ENCODE results near the gene FITM2.
"Not testable (repeated sequence)": the region's sequence is repeated elsewhere in the genome, so short reads cannot be mapped to it uniquely, and the experiment has no call there.

FITM2 gene

DNA sequence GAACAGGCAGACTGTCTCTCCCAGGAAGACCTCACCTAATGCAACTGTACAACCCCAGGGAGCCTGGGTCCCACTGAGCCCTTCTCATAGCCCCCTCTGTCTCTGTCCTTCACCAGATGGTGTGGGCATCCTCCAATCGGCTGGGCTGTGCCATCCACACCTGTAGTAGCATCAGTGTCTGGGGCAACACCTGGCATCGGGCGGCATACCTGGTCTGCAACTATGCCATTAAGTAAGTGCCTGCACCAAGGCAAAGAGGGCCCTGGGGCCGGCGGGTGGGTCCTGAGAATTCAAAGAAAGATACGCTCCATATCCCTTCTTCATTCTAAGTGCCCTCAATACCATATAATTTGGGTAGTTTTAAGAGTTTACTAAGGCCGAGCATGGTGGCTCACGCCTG, 34.1 kb upstream of the FITM2 start:
- DNase-seq (ENCODE audit: low spot score in 2 of 2) (no peak), ATAC-seq (replicated peaks; ENCODE audit: extremely low read depth, poor library complexity, severe bottlenecking) (no peak)
- H3K27me3 Mint-ChIP-seq: peaks cover 11% of the 10 kb centered on the region
- H3K27ac Mint-ChIP-seq (ENCODE audit: low read depth): no peak overlapping the region
- H3K9me3 Mint-ChIP-seq: no peaks in the 10 kb centered on the region
- H3K4me3 Mint-ChIP-seq: no peak overlapping the region
- H3K4me1 Mint-ChIP-seq: no peaks in the 10 kb centered on the region
- peaks cover 1% of the 10 kb centered on the region for H3K36me3 Mint-ChIP-seq (ENCODE audit: insufficient read depth)

DNA sequence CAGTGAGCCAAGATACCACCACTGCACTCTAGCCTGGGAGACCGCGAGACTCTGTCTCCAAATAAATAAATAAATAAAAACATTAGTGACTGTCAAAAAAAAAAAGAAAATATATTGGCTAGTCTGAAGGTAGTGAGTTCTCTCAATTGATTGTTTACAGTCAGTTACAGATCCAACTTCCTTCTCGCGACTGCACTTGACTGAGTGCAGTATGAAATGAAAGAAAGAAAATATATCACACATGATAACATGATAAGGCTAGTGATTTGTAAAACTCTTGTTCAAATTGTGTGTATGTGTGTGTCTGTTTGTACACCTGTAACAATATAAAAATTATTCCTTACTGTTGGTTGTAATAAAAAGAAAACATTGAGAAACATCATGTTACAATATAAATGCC, 33.7 kb upstream of the FITM2 start:
- no peaks in the 10 kb centered on the region for H3K4me1 Mint-ChIP-seq
- H3K36me3 Mint-ChIP-seq (ENCODE audit: insufficient read depth): peaks cover 1% of the 10 kb centered on the region
- no peak overlapping the region for H3K27ac Mint-ChIP-seq (ENCODE audit: low read depth)
- no peak for ATAC-seq (replicated peaks; ENCODE audit: extremely low read depth, poor library complexity, severe bottlenecking)
- no peaks in the 10 kb centered on the region for H3K9me3 Mint-ChIP-seq
- H3K27me3 Mint-ChIP-seq: peaks cover 7% of the 10 kb centered on the region
- H3K4me3 Mint-ChIP-seq: no peak overlapping the region
- no peak for DNase-seq (ENCODE audit: low spot score in 2 of 2)

DNA sequence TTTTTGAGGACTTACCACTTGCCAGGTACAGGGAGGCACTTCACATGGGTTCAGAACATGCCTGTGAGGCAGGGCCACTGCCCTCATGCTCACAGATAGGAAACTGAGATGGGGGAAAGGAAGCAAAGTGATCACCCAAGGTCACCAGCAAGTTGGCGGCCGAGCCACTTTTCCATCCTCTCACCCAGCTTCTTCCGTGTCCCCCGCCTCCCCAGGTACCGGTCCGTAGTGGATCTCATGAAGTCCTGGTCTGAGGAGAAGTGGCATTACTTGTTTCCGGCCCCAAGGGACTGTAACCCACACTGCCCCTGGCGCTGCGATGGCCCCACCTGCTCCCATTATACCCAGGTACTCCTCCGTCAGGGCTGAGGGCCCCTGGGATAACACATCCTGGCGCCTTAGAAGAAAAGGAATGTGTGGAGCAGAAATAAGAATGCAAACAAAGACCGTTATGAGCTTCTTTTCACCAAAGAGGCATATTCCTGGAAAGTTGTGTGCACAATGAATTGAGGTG, 32.2 kb upstream of the FITM2 start:
- Mint-ChIP-seq H3K4me3 (no peak overlapping the region), H3K4me1 (no peaks in the 10 kb centered on the region), H3K27me3 (no peaks in the 10 kb centered on the region), H3K9me3 (no peaks in the 10 kb centered on the region), H3K27ac (ENCODE audit: low read depth) (no peak overlapping the region), H3K36me3 (ENCODE audit: insufficient read depth) (peaks cover 1% of the 10 kb centered on the region)
- no peak for DNase-seq (ENCODE audit: low spot score in 2 of 2)
- no peak for ATAC-seq (replicated peaks; ENCODE audit: extremely low read depth, poor library complexity, severe bottlenecking)

GRCh38 chr20:44342248-44342647, 31.2 kb upstream of the FITM2 start:
- Mint-ChIP-seq H3K9me3 (no peaks in the 10 kb centered on the region), H3K36me3 (ENCODE audit: insufficient read depth) (peaks cover 1% of the 10 kb centered on the region)
- DNase-seq (ENCODE audit: low spot score in 2 of 2): no peak

GRCh38 chr20:44336725-44337380, 25.9 kb upstream of the FITM2 start, which contains the start of gene R3HDML:
TSS of gene R3HDML (plus strand) at chr20:44337043. CDS start at chr20:44337158, 115 bp downstream.
- Mint-ChIP-seq H3K9me3 (no peaks in the 10 kb centered on the region), H3K27me3 (peaks cover 39% of the 10 kb centered on the region), H3K4me3 (no peak within 1 kb of the TSS), H3K36me3 (ENCODE audit: insufficient read depth) (no peaks in the 10 kb centered on the region), H3K27ac (ENCODE audit: low read depth) (no peak within 1 kb of the TSS), H3K4me1 (no peaks in the 10 kb centered on the region)
- DNase-seq (ENCODE audit: low spot score in 2 of 2): no peak
- ATAC-seq (replicated peaks; ENCODE audit: extremely low read depth, poor library complexity, severe bottlenecking): no peak

More at GRCh38 chr20:44342248-44342647, 31.2 kb upstream of the FITM2 start:
- Mint-ChIP-seq H3K4me1 (no peaks in the 10 kb centered on the region), H3K27me3 (no peaks in the 10 kb centered on the region), H3K27ac (ENCODE audit: low read depth) (no peak overlapping the region), H3K4me3 (no peak overlapping the region)
- no peak for ATAC-seq (replicated peaks; ENCODE audit: extremely low read depth, poor library complexity, severe bottlenecking)

DNA sequence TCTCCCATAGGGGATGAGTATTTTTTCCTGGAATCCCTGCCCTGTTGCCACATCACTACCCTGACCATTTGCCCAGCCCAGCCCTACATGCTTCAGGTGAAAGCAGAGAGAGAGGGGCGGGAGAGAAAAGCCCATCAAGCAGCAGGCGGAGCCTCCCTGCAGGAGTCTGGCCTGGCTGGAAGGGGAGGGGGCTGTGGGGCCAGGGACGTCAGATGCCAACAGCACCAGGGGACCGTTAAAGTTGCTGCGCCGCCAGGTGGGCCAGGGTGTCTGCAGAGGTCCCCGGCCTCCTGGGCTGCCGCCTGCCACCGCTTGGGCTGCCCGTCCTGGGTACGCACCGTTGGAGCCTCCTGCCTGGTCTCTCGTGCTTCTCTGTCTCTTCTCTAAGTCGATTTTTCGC, 25.1 kb upstream of the FITM2 start:
- Mint-ChIP-seq H3K4me1 (no peaks in the 10 kb centered on the region), H3K9me3 (no peaks in the 10 kb centered on the region), H3K27me3 (peaks cover 42% of the 10 kb centered on the region), H3K4me3 (no peak overlapping the region), H3K36me3 (ENCODE audit: insufficient read depth) (no peaks in the 10 kb centered on the region), H3K27ac (ENCODE audit: low read depth) (no peak overlapping the region)
- ATAC-seq (replicated peaks; ENCODE audit: extremely low read depth, poor library complexity, severe bottlenecking) (no peak), DNase-seq (ENCODE audit: low spot score in 2 of 2) (no peak)

DNA sequence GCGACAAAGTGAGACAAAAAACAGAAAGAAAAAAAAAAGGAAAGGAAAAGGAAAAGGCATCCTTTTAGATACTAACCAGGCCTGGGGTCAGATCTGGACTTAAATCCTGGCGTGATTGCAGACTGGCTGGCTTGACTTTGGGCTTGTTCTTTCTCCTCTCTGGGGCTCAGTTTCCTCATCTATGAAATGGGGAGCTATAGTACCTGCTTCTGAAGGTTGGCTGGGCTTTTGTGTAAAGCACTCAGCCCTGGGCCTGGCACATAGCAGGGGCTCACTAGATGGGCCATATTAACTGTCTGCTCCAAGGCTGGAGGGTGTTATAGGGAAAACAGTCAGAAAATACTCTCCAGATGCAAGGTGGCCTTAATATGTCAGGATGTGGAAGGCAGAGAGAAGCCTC, 24.7 kb upstream of the FITM2 start:
- H3K36me3 Mint-ChIP-seq (ENCODE audit: insufficient read depth): no peaks in the 10 kb centered on the region
- no peaks in the 10 kb centered on the region for H3K9me3 Mint-ChIP-seq
- no peak overlapping the region for H3K4me3 Mint-ChIP-seq
- no peak overlapping the region for H3K27ac Mint-ChIP-seq (ENCODE audit: low read depth)
- H3K4me1 Mint-ChIP-seq: no peaks in the 10 kb centered on the region
- no peak for ATAC-seq (replicated peaks; ENCODE audit: extremely low read depth, poor library complexity, severe bottlenecking)
- H3K27me3 Mint-ChIP-seq: peaks cover 46% of the 10 kb centered on the region
- no peak for DNase-seq (ENCODE audit: low spot score in 2 of 2)

- Mint-ChIP-seq H3K4me1 (no peaks in the 10 kb centered on the region), H3K27me3 (peaks cover 46% of the 10 kb centered on the region), H3K9me3 (no peaks in the 10 kb centered on the region), H3K27ac (ENCODE audit: low read depth) (no peak overlapping the region), H3K4me3 (no peak overlapping the region), H3K36me3 (ENCODE audit: insufficient read depth) (no peaks in the 10 kb centered on the region)
- DNase-seq (ENCODE audit: low spot score in 2 of 2): no peak
- no peak for ATAC-seq (replicated peaks; ENCODE audit: extremely low read depth, poor library complexity, severe bottlenecking)
These were observed 23.7 kb upstream of the FITM2 start for GRCh38 chr20:44334709-44335108.

- Mint-ChIP-seq H3K4me1 (no peaks in the 10 kb centered on the region), H3K27me3 (peaks cover 46% of the 10 kb centered on the region), H3K36me3 (ENCODE audit: insufficient read depth) (no peaks in the 10 kb centered on the region), H3K9me3 (no peaks in the 10 kb centered on the region), H3K4me3 (no peak overlapping the region), H3K27ac (ENCODE audit: low read depth) (no peak overlapping the region)
- ATAC-seq (replicated peaks; ENCODE audit: extremely low read depth, poor library complexity, severe bottlenecking) (no peak), DNase-seq (ENCODE audit: low spot score in 2 of 2) (no peak)
These were observed 23.3 kb upstream of the FITM2 start for GRCh38 chr20:44334306-44334705.

- DNase-seq (ENCODE audit: low spot score in 2 of 2) (no peak), ATAC-seq (replicated peaks; ENCODE audit: extremely low read depth, poor library complexity, severe bottlenecking) (no peak)
- H3K36me3 Mint-ChIP-seq (ENCODE audit: insufficient read depth): no peaks in the 10 kb centered on the region
- H3K4me3 Mint-ChIP-seq: no peak overlapping the region
- peaks cover 6% of the 10 kb centered on the region for H3K4me1 Mint-ChIP-seq
- no peaks in the 10 kb centered on the region for H3K9me3 Mint-ChIP-seq
- peaks cover 55% of the 10 kb centered on the region for H3K27me3 Mint-ChIP-seq
- no peak overlapping the region for H3K27ac Mint-ChIP-seq (ENCODE audit: low read depth)
These were observed 20.2 kb upstream of the FITM2 start for GRCh38 chr20:44331201-44331600.

- H3K36me3 Mint-ChIP-seq (ENCODE audit: insufficient read depth): no peaks in the 10 kb centered on the region
- ATAC-seq (replicated peaks; ENCODE audit: extremely low read depth, poor library complexity, severe bottlenecking) (no peak), DNase-seq (ENCODE audit: low spot score in 2 of 2) (no peak)
- H3K4me3 Mint-ChIP-seq: no peak overlapping the region
- peaks cover 37% of the 10 kb centered on the region for H3K27me3 Mint-ChIP-seq
- H3K27ac Mint-ChIP-seq (ENCODE audit: low read depth): no peak overlapping the region
- peaks cover 6% of the 10 kb centered on the region for H3K4me1 Mint-ChIP-seq
- no peaks in the 10 kb centered on the region for H3K9me3 Mint-ChIP-seq
These were observed 17.4 kb upstream of the FITM2 start for GRCh38 chr20:44328428-44328827.

- DNase-seq (ENCODE audit: low spot score in 2 of 2); H3K36me3 Mint-ChIP-seq (ENCODE audit: insufficient read depth); ATAC-seq (replicated peaks; ENCODE audit: extremely low read depth, poor library complexity, severe bottlenecking); H3K9me3 Mint-ChIP-seq; H3K4me1 Mint-ChIP-seq; H3K27ac Mint-ChIP-seq (ENCODE audit: low read depth): not testable (repeated sequence)
- peak overlapping the region; percentile 30 for H3K4me3 Mint-ChIP-seq
- peaks cover 32% of the 10 kb centered on the region for H3K27me3 Mint-ChIP-seq
These were observed 16.7 kb upstream of the FITM2 start for GRCh38 chr20:44327748-44328147.

DNA sequence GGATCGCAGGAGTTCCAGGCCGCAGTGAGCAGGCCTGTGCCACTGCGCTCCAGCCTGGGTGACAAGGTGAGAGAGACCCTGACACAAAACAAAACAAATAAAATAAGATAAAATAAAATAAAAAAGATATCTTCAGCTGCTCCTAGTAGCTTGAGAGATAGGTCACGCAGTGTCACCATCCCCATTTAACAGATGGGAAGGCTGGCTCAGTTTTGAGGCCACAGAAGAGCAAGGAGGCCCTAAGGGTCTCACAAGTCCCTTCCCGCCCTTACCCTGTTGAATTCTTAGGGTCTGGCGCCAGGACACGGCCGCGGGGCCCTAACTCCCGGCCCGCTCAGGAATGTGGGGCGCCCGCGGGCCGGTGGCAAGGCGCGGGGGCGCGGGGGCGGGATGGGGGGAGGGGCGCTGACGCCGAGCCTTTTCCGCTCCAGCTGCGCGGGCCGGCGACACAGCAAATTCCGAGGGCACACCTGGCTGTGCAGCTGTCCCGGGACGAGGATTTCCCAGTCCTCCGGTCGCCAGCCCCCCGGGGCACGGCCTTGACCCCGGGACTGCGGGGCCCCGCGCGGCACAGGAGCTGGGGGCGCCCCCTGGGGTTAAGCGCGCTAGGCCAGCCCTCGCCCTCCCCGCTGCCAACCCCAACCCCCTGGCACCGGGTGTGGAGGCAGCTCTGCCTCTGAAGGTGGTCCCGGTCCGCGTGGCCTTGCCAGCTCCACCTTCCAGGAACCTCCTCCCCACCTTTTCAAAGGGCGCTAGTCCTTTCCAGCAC, 15.6 kb upstream of the FITM2 start:
- Mint-ChIP-seq H3K27ac (ENCODE audit: low read depth) (no peak overlapping the region), H3K4me3 (peak overlapping the region; percentile 52), H3K27me3 (peaks cover 32% of the 10 kb centered on the region), H3K36me3 (ENCODE audit: insufficient read depth) (no peaks in the 10 kb centered on the region), H3K4me1 (peaks cover 6% of the 10 kb centered on the region), H3K9me3 (no peaks in the 10 kb centered on the region)
- no peak for ATAC-seq (replicated peaks; ENCODE audit: extremely low read depth, poor library complexity, severe bottlenecking)
- DNase-seq (ENCODE audit: low spot score in 2 of 2): no peak

Data from central memory CD8-positive, alpha-beta T cell (primary cell).